Activated naive CD4-positive, alpha-beta T cell treated with Interleukin-2 at 50 U/mL for 16 hours (primary cell): ENCODE results near the gene KLHDC7A.
"Not testable (repeated sequence)": the region's sequence is repeated elsewhere in the genome, so short reads cannot be mapped to it uniquely, and the experiment has no call there.

Experiments
- DNase-seq: peaks from one replicate; pipeline ENCODE4 v3.0.0-alpha.2; 2020

KLHDC7A gene

GRCh38 chr1:18480315-18481189 is at the start of gene KLHDC7A:
TSS of gene KLHDC7A (plus strand) at chr1:18480930. CDS start at chr1:18480982, 52 bp downstream.
- no peak for DNase-seq

- no peak for DNase-seq
Observed at GRCh38 chr1:18434041-18434440, 46.7 kb upstream of the KLHDC7A start.

DNA sequence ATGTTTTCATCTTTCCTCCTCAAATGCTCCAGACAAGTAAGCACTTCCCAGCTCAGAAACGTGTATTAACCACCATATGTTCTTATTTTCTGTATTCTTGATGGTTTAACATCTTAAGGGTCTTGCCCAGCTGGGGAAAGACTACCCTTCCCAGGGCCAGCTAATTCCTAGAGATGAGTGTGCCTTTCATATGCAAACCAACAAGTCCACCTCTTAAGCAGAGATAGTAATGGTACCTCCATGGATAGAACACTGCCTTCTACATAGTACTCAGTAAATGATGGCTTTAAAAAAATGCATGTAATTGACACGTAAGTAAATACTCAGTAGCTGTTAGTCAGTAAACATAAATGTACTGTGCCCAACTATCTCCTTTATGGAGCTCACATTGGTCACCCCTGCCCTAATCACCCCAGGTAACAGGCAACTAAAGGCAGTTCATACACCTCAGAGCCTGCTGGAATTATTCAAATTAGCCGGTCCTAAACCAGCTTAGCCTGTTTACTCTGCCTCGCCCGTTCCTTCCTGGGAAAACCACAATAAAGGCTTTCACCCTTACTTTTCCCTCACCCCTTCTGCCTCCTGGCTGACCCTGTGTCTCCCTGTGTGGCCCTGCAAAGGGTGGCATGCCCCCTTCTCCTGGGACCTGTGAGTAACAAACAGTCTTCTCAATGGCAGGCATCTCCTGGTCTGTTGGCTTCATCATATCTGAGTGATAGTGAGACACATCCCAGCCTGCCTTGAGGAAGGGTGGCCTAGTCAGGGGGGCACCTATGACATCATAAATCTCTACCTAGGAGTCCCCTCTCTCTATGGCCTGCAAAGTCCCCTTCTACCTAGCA is 40.1 kb upstream of the KLHDC7A start:
- no peak for DNase-seq

GRCh38 chr1:18443587-18444520 is 36.9 kb upstream of the KLHDC7A start:
- no peak for DNase-seq

GRCh38 chr1:18444563-18444962 is 36.2 kb upstream of the KLHDC7A start:
- DNase-seq = no peak

GRCh38 chr1:18446751-18447150 is 34.0 kb upstream of the KLHDC7A start:
- DNase-seq = no peak

DNA sequence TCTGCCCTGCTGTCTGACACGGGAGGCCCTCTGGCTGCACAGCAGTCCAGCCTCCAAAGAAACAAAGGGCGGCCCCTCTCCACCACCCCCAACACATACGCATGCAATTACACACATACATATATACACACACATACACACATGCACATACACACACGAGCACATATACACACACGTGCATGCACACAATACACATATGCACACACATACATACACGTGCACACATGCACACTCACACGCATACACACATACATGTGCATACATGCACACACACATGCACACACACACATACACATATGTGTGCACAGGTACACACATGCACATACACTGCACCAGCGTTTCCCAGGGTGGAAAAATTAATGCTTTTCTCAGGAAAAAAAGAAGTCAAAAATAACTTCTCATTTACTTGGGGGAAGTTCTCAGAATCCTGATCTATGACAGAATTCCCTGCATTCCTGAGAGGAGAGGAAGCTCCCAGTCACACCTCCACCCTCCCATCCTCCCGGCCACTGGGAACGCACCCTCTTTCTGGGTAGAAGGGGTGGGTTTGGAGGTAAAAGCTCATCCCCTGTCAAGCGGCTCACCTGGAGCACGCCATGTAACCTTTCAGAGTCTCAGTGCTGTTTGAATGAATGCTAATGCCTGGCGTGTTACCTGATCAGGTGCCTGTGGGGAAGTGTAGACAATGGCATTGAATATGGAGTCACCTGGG is 33.1 kb upstream of the KLHDC7A start:
- DNase-seq = no peak

- DNase-seq = no peak
Observed at GRCh38 chr1:18448889-18449288, 31.8 kb upstream of the KLHDC7A start.

DNA sequence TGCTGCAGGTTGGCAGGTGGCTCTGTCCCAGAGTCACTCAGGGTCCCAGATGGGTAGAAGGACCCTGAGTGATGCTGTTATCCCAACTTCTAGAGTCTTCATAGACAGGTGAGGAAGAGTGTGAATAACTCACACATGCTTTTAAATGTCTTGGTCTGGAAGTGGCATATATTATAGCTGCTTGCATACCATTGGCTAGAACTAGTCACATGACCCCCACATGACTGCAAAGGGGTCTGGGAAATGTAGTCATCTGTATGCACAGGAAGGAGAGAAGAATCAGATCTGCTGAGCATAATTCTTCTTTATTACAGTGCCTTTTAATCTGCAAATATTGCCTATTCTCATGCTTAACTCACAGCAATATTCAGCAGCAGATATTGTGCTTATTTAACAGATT is 28.2 kb upstream of the KLHDC7A start:
- no peak for DNase-seq

GRCh38 chr1:18458133-18459092 is 22.3 kb upstream of the KLHDC7A start:
- DNase-seq = no peak

- no peak for DNase-seq
Observed at GRCh38 chr1:18461656-18462055, 19.1 kb upstream of the KLHDC7A start.

GRCh38 chr1:18462517-18462916 is 18.2 kb upstream of the KLHDC7A start:
- DNase-seq = not testable (repeated sequence)

DNA sequence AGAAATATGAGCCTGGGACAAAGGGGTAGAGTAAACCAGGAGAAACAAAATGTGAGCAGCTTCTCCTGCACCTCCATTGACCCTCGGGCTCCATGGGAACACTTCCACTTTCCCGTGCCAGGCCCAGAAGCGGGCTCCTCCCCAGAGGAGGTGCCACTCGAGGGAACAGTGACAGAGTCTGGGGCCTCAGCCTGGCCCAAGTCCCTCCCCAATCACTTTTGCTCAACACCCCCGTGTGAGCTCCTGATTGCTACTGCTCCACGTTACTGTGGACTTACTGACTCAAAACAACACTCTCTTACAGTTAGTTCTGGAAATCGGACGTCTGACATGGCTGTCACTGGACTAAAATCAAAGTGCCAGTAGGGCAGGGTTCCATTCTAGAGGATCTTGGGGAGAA is 17.7 kb upstream of the KLHDC7A start:
- DNase-seq = no peak

GRCh38 chr1:18463984-18464664 is 16.6 kb upstream of the KLHDC7A start:
- no peak for DNase-seq

- no peak for DNase-seq
Observed at GRCh38 chr1:18464665-18465050, 16.1 kb upstream of the KLHDC7A start.

DNA sequence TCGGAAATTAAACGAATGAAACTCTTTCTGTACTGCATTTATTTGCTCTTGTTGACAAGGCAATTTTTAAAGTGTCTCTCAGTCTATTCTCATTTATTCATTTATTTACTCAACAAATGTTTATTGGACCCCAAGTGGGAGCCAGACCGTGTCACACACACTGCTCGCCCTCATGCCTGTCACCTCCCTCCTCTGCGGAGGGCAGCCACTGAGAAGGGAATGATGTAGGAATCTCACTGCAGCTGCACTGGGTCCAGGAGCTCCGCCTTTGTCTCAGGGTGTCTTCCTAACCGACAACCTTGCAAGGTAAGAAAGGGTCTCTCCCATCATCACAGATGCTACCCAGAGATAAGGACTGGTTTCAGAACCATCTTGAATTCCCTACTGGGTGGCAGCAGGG is 14.1 kb upstream of the KLHDC7A start:
- no peak for DNase-seq

- DNase-seq = no peak
Observed at GRCh38 chr1:18468570-18468969, 12.2 kb upstream of the KLHDC7A start.

DNA sequence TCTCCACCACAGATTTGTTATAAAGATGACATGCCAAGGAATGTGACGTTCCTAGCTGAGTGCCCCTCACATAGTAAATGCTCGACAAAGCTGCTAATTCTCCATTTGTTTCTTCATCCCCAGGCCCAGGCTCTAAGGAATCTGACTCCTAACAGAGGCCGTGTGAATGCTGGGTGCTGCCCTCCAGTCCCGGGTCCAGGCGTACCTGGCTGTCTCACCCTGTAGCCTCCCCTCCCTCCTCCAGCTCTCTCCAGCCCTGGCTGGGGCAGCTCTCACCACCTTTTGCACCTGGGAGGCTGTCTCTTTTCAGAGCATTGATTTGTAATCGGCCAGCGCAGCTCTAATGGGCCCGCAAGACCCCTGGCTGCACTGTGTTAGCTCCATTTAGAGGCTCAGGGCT is 11.2 kb upstream of the KLHDC7A start:
- DNase-seq = no peak

DNA sequence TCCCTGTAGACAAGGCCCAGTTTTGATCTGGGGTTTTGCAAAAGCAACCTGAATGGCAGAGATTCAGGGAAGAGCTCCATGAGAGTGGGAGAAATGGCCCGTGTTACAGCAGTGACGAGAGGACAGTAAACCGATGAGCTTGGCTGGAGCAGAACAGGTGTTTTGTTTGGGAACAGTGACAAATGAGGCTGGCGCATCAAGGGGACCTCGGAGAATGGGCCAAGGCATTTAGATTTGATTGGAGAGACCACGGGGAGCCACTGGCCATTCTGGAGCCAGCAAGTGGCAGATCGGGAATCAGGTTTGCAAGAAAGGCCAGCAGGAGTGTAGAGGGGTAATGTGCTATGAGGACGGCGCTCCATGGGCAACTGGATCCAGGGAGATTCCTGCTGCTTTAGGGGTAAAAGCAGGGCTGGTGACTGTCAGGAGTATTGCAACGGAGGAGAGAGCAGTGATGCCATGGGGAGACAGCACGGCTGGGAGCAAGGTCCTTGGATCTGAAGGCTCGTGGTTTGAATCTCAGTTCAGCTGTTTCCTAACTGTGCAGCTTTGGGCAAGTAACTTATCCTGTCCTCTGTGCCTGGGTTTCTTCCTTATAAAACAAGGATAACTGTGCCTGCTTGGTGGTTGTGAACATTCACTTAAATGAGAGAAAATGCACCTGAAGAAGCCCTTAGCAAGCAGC is 9.9 kb upstream of the KLHDC7A start:
- DNase-seq = no peak
